GM21381 (cell line): ENCODE results near the gene TINCR.

Source experiments
- ATAC-seq: cut with Tn5 transposase; IDR thresholded peaks from one replicate; pipeline ENCODE4 v1.9.1; 2021; ENCODE audit warnings: mild to moderate bottlenecking, moderate library complexity; ENCODE audit not compliant: unreplicated experiment

Gene TINCR

DNA sequence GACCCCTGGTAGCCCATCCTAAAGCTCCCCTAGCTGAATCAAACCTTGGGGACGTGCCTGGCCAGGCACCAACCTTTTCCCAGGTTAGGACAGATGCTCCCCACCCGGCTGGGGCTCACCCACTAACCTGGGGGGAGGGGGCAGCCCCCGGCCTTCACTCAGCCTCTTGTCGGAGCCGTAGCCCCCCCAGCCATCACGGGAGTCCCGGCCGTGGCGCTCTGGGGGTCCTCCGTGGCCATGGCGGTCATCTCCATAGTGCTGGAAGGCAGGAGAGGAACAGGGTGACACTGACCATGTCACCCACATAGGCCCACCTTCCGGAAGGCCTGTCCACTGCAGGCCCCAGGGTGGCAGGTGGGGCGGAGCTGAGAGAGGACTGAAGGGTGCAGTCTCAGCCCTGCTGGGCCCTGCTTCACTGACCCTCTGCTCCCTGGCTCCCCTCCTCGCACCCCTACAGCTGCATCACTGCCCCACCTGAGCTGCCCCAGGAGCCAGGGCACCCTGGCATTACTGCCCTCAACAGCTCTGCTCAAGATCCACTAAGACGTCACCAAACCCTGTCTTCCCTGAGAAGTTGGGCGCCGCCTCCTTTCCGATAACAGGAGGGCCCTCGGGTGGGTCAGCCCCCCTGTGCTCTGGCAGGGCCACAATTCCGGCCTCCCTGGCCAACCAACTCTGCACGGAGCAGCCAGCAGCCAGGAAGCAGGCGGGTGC lies 22.6 kb upstream of the TINCR start:
- no peak for ATAC-seq

- no peak for ATAC-seq
Observed at GRCh38 chr19:5588906-5589676, 21.3 kb upstream of the TINCR start.

GRCh38 chr19:5588441-5588840 lies 20.7 kb upstream of the TINCR start:
- ATAC-seq = no peak

DNA sequence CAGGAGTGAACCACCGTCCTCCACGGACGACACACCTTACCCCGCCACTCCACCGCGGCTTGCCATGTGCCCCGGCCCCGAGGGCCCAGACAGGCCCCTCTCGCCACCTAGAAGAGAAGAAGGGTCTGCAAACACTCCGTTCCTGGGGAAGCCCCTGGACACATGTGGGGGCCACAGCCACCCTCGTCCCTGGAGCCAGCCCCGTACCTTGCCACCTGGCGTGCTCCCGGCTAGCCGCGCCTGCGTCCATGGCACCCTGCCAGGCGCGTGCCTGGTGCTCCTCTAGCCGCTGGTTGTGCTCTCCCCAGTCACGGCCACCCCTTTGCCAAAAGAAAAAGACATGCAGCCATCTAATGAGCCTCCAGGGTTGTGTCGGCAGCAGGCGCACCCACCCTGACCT lies 19.9 kb upstream of the TINCR start:
- no peak for ATAC-seq

- no peak for ATAC-seq
Observed at GRCh38 chr19:5587071-5587455, 19.3 kb upstream of the TINCR start.

GRCh38 chr19:5586300-5587070 lies 18.7 kb upstream of the TINCR start:
- ATAC-seq = no peak

- no peak for ATAC-seq
Observed at GRCh38 chr19:5585461-5586299, 17.9 kb upstream of the TINCR start.

GRCh38 chr19:5580161-5580571 lies 12.4 kb upstream of the TINCR start:
- ATAC-seq = no peak

DNA sequence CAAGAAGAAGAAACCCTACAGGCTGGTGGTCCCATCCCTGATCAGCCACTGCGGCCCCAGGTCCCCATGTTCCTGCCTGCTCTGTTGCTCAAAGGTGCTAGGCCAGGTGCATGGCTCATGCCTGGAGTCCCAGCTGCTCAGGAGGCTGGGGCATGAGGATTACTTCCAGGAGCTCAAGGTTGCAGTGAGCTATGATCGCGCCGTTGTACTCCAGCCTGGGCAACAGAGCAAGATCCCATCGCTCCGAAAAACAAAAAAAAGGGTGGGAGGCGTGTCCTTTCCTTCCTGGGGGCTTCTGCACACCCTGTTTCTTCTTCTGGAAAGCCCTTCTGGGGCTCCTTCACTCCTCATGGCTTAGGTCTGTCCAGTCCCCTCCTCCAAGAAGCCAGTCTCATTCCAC lies 11.9 kb upstream of the TINCR start:
- no peak for ATAC-seq

- ATAC-seq = no peak
Observed at GRCh38 chr19:5579286-5579685, 11.5 kb upstream of the TINCR start.

GRCh38 chr19:5578097-5578846 lies 10.5 kb upstream of the TINCR start:
- ATAC-seq = no peak

DNA sequence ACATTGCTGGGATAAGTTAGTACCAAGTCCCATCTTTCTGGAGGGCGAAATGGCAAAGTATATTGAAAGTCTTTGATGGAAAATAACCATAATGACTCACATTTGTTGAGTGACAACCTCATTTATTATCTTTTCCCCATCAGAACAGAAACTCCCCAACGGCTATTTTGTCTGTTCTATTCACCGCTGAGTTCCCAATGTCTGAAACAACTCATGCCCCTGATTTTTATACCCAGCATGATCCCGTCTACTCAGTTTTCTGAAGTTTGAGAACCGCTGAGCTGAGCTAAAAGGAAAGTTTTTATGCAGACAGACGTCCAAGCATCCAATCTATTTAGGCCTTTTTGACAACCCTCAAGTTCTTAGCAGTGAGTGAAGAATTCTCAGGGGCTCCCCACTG lies 7.8 kb upstream of the TINCR start:
- no peak for ATAC-seq

GRCh38 chr19:5572556-5573286 lies 5.0 kb upstream of the TINCR start:
- no peak for ATAC-seq

GRCh38 chr19:5571777-5572176 lies 4.0 kb upstream of the TINCR start:
- no peak for ATAC-seq

DNA sequence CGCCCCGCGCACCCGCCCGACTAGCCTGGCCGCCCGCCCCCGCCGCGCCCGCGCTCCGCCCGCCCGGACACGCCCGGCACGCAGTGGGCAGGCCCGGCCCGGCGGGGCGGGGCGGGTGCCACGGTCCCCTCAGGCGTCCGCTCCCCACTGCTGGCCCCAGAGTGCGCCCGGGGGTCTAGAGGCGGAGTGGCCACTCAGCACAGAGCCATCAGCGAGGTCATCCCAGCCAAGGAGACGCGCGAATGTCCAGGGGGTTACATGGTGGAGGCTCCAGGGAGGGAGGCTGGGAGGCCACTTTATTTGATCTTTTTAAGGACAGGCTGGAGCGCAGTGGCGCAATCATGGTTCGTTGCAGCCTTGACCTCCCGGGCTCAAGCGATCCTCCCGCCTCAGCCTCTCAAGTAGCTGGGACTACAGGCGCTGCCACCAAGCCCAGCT lies 236 bp upstream of the TINCR start:
- ATAC-seq = no peak

DNA sequence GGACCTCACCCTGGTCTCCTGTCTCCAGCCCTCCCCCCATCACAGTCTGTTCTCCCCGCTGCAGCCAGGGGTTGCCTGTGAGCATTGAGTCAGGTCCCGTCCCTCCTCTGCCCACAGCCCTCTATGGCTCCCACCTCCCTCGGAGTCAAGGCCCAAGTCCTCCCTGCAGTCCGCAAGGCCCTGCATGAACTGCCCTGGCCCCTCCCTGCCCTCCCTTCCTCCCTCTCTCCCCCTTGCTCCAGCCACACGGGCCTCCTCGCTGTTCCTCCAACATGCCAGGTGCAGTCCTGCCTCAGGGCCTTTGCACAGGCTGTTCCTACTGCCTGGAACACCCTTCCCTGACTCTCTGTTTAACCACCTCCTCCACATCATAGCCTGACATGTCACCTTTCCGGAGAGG lies 2.8 kb downstream of the TINCR start:
- no peak for ATAC-seq

- no peak for ATAC-seq
Observed at GRCh38 chr19:5563935-5564612, 3.7 kb downstream of the TINCR start.

GRCh38 chr19:5563008-5563431 lies 4.7 kb downstream of the TINCR start:
- ATAC-seq = no peak

GRCh38 chr19:5562280-5562679 lies 5.5 kb downstream of the TINCR start:
- no peak for ATAC-seq
